Measurements from ENCODE around the gene VGLL1.

The VGLL1 gene

GRCh38 chrX:136584545-136584944 lies 52.5 kb downstream of the VGLL1 start:
- Histone ChIP-seq H3K36me3 (ENCODE audit: low read length) (no peaks in the 10 kb centered on the region), H3K79me2 (ENCODE audit: insufficient read depth, low read length) (no peaks in the 10 kb centered on the region), H3K9me3 (ENCODE audit: insufficient read depth, low read length) (no peaks in the 10 kb centered on the region), H3K9me2 (replicated peaks; ENCODE audit: insufficient read depth, low read length) (no peaks in the 10 kb centered on the region), H3F3A (ENCODE audit: insufficient read depth) (no peaks in the 10 kb centered on the region), H3K4me3 (ENCODE audit: insufficient read depth, low read length, poor library complexity, severe bottlenecking) (no peak overlapping the region), H2AFZ (ENCODE audit: low read depth, low read length, severe bottlenecking) (no peak overlapping the region), H3K9ac (ENCODE audit: low read length) (no peak overlapping the region), H3K27ac (ENCODE audit: low read depth, low read length) (no peak overlapping the region), H3K4me2 (ENCODE audit: low read depth, low read length, poor library complexity, severe bottlenecking) (no peak overlapping the region), H3K27me3 (ENCODE audit: low read length) (no peaks in the 10 kb centered on the region), H4K20me1 (ENCODE audit: low read depth, low read length) (no peaks in the 10 kb centered on the region)
- TF ChIP-seq CTCF (IDR thresholded peaks at IDR 0.05; ENCODE audit: insufficient read depth, low read length, poor library complexity, severe bottlenecking) (no peak), EZH2phosphoT487 (conservative IDR thresholded peaks at IDR 0.05; ENCODE audit: low read length) (no peak)

GRCh38 chrX:136585262-136585661 lies 53.2 kb downstream of the VGLL1 start:
- H3K36me3 ChIP-seq (ENCODE audit: low read length): no peaks in the 10 kb centered on the region
- no peak for TF ChIP-seq CTCF (IDR thresholded peaks at IDR 0.05; ENCODE audit: insufficient read depth, low read length, poor library complexity, severe bottlenecking)
- TF ChIP-seq EZH2phosphoT487 (conservative IDR thresholded peaks at IDR 0.05; ENCODE audit: low read length): no peak
- no peaks in the 10 kb centered on the region for H4K20me1 ChIP-seq (ENCODE audit: low read depth, low read length)
- no peaks in the 10 kb centered on the region for H3K9me2 ChIP-seq (replicated peaks; ENCODE audit: insufficient read depth, low read length)
- no peak overlapping the region for H3K27ac ChIP-seq (ENCODE audit: low read depth, low read length)
- H3K4me3 ChIP-seq (ENCODE audit: insufficient read depth, low read length, poor library complexity, severe bottlenecking): no peak overlapping the region
- H3F3A ChIP-seq (ENCODE audit: insufficient read depth): no peaks in the 10 kb centered on the region
- no peaks in the 10 kb centered on the region for H3K27me3 ChIP-seq (ENCODE audit: low read length)
- H2AFZ ChIP-seq (ENCODE audit: low read depth, low read length, severe bottlenecking): no peak overlapping the region
- no peaks in the 10 kb centered on the region for H3K79me2 ChIP-seq (ENCODE audit: insufficient read depth, low read length)
- H3K4me2 ChIP-seq (ENCODE audit: low read depth, low read length, poor library complexity, severe bottlenecking): no peak overlapping the region
- H3K9ac ChIP-seq (ENCODE audit: low read length): no peak overlapping the region
- H3K9me3 ChIP-seq (ENCODE audit: insufficient read depth, low read length): no peaks in the 10 kb centered on the region

GRCh38 chrX:136585960-136586359 lies 53.9 kb downstream of the VGLL1 start:
- H3K79me2 ChIP-seq (ENCODE audit: insufficient read depth, low read length): no peaks in the 10 kb centered on the region
- no peak overlapping the region for H3K27ac ChIP-seq (ENCODE audit: low read depth, low read length)
- H3K9me2 ChIP-seq (replicated peaks; ENCODE audit: insufficient read depth, low read length): no peaks in the 10 kb centered on the region
- no peaks in the 10 kb centered on the region for H3K9me3 ChIP-seq (ENCODE audit: insufficient read depth, low read length)
- H3K27me3 ChIP-seq (ENCODE audit: low read length): no peaks in the 10 kb centered on the region
- no peaks in the 10 kb centered on the region for H4K20me1 ChIP-seq (ENCODE audit: low read depth, low read length)
- no peak overlapping the region for H3K9ac ChIP-seq (ENCODE audit: low read length)
- no peak overlapping the region for H3K4me3 ChIP-seq (ENCODE audit: insufficient read depth, low read length, poor library complexity, severe bottlenecking)
- no peaks in the 10 kb centered on the region for H3F3A ChIP-seq (ENCODE audit: insufficient read depth)
- H3K4me2 ChIP-seq (ENCODE audit: low read depth, low read length, poor library complexity, severe bottlenecking): no peak overlapping the region
- TF ChIP-seq EZH2phosphoT487 (conservative IDR thresholded peaks at IDR 0.05; ENCODE audit: low read length): no peak
- no peak for TF ChIP-seq CTCF (IDR thresholded peaks at IDR 0.05; ENCODE audit: insufficient read depth, low read length, poor library complexity, severe bottlenecking)
- H3K36me3 ChIP-seq (ENCODE audit: low read length): no peaks in the 10 kb centered on the region
- H2AFZ ChIP-seq (ENCODE audit: low read depth, low read length, severe bottlenecking): no peak overlapping the region

Measured in SU-DHL-6 (cell line).